Colonic mucosa (tissue), 4 donors: ENCODE measurements around the gene BARX2. TPM values are rescaled to one million over a fixed set of nuclear protein-coding genes. Genes with fewer than 3 reads are reported as not detected.

Experiments used
- DNase-seq: peaks from one replicate; pipeline ENCODE4 v3.0.0-alpha.2; 2020
- H3K27ac ChIP-seq: fragments of 200-600 bp; one replicate; pipeline ENCODE4 v1.8.0; 2021
- H3K27me3 ChIP-seq: fragments of 200-600 bp; one replicate; pipeline ENCODE4 v1.8.0; 2021
- H3K36me3 ChIP-seq: fragments of 200-600 bp; one replicate; pipeline ENCODE4 v1.8.0; 2021
- H3K4me1 ChIP-seq: fragments of 200-600 bp; one replicate; pipeline ENCODE4 v1.8.0; 2021; ENCODE audit warnings: mild to moderate bottlenecking
- H3K4me3 ChIP-seq: fragments of 200-600 bp; one replicate; pipeline ENCODE4 v1.8.0; 2021
- H3K9ac ChIP-seq, 2 donors: one replicate each; pipeline ENCODE4 v1.7.0; 2013; ENCODE audit warnings: control low read depth in 2 of 2, low read depth in 2 of 2, low read length in 2 of 2
- H3K9me3 ChIP-seq: fragments of 200-600 bp; one replicate; pipeline ENCODE4 v1.8.0; 2021
- CTCF ChIP-seq: fragments of 200-600 bp; IDR thresholded peaks from one replicate; pipeline ENCODE4 v1.8.0; 2022; ENCODE audit warnings: antibody characterized with exemption, mild to moderate bottlenecking
- intact Hi-C: fragments of 100-400 bp; cut with DNase I; formaldehyde crosslinking; loops from one replicate; pipeline ENCODE4 v1.14.1; 2022
- total RNA-seq, 2 donors: library from RNA; stranded (reverse); fragmentation: NEBNext Ultra II Directional in 1 of 2; extraction: Animal tissue kit (Norgen Biotek cat#: 25700) in 1 of 2; gene quantifications; one replicate each; pipeline ENCODE4 v1.2.1, GENCODE V29; 2021
- donor health status: healthy.
- donor health status: DM: no; HTN: no; CAD: no.
- donor health status: DM: no; HTN: no; CAD: no.

BARX2 gene
- total RNA-seq, 2 donors from 2014 or later, result 19.0 to 23.9 TPM

GRCh38 chr11:129359748-129360147 is 15.9 kb upstream of the BARX2 start:
- H3K9ac ChIP-seq, result no peak overlapping the region
- H3K9me3 ChIP-seq, result no peaks in the 10 kb centered on the region
- no peaks in the 10 kb centered on the region for H3K27me3 ChIP-seq
- H3K4me3 ChIP-seq, result no peak overlapping the region
- no peak overlapping the region for H3K27ac ChIP-seq
- no peak for DNase-seq
- intact Hi-C loops, result loop anchor here (5.0 kb wide), 1 partner anchor 338 kb away; no protein-coding TSS in a partner anchor
- TF ChIP-seq CTCF, result no peak
- no peaks in the 10 kb centered on the region for H3K4me1 ChIP-seq
- H3K36me3 ChIP-seq, result no peaks in the 10 kb centered on the region

GRCh38 chr11:129364143-129364654 is 11.4 kb upstream of the BARX2 start:
- TF ChIP-seq CTCF, result peak; percentile 96
- H3K9me3 ChIP-seq, result no peaks in the 10 kb centered on the region
- no peaks in the 10 kb centered on the region for H3K36me3 ChIP-seq
- H3K27me3 ChIP-seq, result no peaks in the 10 kb centered on the region
- H3K9ac ChIP-seq, result peak overlapping the region in 1 of 2 donors; percentile 55
- DNase-seq, result peak; percentile 90
- no peak overlapping the region for H3K4me3 ChIP-seq
- intact Hi-C loops, result loop anchor here (2.0 to 5.0 kb wide), 2 partner anchors 333 to 387 kb away; no protein-coding TSS in a partner anchor
- no peaks in the 10 kb centered on the region for H3K4me1 ChIP-seq
- no peak overlapping the region for H3K27ac ChIP-seq

- H3K4me1 ChIP-seq, result no peaks in the 10 kb centered on the region
- H3K9me3 ChIP-seq, result no peaks in the 10 kb centered on the region
- no peaks in the 10 kb centered on the region for H3K36me3 ChIP-seq
- H3K9ac ChIP-seq, result no peak overlapping the region
- no peak for DNase-seq
- no peaks in the 10 kb centered on the region for H3K27me3 ChIP-seq
- H3K27ac ChIP-seq, result no peak overlapping the region
- no peak overlapping the region for H3K4me3 ChIP-seq
- TF ChIP-seq CTCF, result no peak
- intact Hi-C loops, result loop anchor here (2.0 kb wide), 1 partner anchor 385 kb away; no protein-coding TSS in a partner anchor
Observed at GRCh38 chr11:129365816-129366215, 9.8 kb upstream of the BARX2 start.

- intact Hi-C loops, result no loop called here
- no peaks in the 10 kb centered on the region for H3K27me3 ChIP-seq
- H3K27ac ChIP-seq, result no peak overlapping the region
- no peak overlapping the region for H3K9ac ChIP-seq
- no peaks in the 10 kb centered on the region for H3K9me3 ChIP-seq
- H3K4me1 ChIP-seq, result no peaks in the 10 kb centered on the region
- no peak overlapping the region for H3K4me3 ChIP-seq
- TF ChIP-seq CTCF, result no peak
- no peak for DNase-seq
- no peaks in the 10 kb centered on the region for H3K36me3 ChIP-seq
Observed at GRCh38 chr11:129366737-129367597, 8.7 kb upstream of the BARX2 start.

- Histone ChIP-seq H3K27me3 (peaks cover 12% of the 10 kb centered on the region), H3K4me1 (no peaks in the 10 kb centered on the region), H3K9ac (no peak overlapping the region), H3K9me3 (no peaks in the 10 kb centered on the region), H3K36me3 (no peaks in the 10 kb centered on the region), H3K4me3 (no peak overlapping the region), H3K27ac (no peak overlapping the region)
- no peak for DNase-seq
- no peak for TF ChIP-seq CTCF
- intact Hi-C loops, result no loop called here
Observed at GRCh38 chr11:129368889-129369672, 6.6 kb upstream of the BARX2 start.
